COR-L47 (cell line): ENCODE measurements around the gene RADX.
"Not testable (repeated sequence)": the region's sequence is repeated elsewhere in the genome, so short reads cannot be mapped to it uniquely, and the experiment has no call there.

Experiments used
- DNase-seq: peaks from one replicate; lab custom pipeline; 2025; lab: John Stamatoyannopoulos, UW

The RADX gene

DNA sequence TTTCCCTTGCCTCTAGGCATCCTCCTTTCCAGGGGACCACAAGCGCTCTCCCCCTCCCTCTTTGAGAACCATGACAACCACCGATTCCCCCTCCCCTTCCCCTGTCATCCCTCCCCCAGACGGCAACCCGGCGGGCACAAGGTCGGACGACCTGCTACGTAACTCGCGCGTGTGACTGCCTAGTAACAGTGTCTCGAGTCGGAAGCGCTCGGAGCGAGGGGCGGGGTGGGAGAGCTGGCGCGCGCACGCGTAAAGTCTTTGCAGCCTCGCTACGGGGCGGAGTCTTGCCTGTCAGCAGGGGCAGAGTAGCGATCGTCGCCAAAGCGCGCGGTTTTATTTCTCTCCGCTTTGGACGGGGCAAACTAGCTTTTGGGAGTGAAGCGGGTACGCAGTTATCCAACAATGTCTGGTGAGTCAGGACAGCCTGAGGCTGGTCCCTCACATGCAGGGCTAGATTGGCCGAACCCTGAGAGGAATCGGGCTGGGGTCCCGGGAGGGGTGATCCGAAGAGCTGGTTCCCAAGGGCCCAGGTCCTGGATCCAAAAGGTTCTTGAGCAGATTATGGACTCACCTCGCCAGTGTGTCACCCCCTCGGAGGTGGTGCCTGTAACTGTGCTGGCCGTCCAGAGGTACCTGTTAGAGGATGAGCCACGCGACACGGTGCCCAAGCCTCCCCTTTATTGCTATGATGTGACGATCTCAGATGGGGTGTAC lies at the start of gene RADX:
Gene RADX (plus strand): TSS at position 300 of the 714 bp plus-strand sequence. CDS start 103 bp downstream, at position 403.
- peak; percentile 52 for DNase-seq

DNA sequence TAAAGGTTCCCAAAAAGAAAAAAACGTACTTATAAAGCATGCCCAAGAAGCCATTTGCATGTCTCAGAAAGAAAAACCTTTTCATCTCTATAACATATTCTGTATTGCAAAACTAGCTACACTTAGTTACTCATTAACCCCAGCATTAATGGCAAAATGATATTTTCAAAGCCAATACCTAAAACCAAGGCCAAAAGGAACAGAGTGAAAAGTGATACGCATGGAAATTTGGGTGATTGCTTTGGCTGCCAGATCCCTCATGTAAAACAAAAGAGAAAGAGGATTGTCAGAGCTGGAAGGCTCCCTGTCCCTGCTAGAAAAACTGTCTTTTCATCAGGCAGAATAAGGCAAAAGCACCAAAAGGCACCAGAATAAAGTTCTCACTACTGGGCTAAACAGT lies 46.8 kb upstream of the RADX start:
- no peak for DNase-seq

GRCh38 chrX:106566362-106566761 lies 45.4 kb upstream of the RADX start:
- DNase-seq, result no peak

GRCh38 chrX:106581856-106582255 lies 29.9 kb upstream of the RADX start:
- no peak for DNase-seq

- DNase-seq, result no peak
These were observed 26.3 kb upstream of the RADX start for GRCh38 chrX:106585478-106585877.

DNA sequence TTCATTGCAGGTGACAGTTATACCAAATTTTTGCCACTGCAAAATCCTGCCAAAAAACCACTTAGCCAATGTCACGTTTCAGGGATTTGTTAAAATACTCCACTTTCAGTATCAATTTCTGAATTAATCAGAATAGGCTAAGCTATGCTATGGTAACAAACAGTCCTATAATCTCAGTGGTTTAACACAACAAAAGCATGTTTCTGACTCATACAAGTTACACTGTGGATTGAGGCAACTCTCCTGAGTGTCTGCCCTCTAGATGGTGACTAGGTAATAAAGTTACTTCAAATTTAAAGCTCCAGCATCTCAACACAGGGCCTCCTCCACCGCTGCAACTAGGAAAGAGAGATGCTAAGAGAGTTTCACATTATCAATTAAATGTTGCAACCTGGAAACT lies 23.0 kb upstream of the RADX start:
- DNase-seq, result no peak

- DNase-seq, result no peak
These were observed 12.4 kb upstream of the RADX start for GRCh38 chrX:106599411-106599810.

DNA sequence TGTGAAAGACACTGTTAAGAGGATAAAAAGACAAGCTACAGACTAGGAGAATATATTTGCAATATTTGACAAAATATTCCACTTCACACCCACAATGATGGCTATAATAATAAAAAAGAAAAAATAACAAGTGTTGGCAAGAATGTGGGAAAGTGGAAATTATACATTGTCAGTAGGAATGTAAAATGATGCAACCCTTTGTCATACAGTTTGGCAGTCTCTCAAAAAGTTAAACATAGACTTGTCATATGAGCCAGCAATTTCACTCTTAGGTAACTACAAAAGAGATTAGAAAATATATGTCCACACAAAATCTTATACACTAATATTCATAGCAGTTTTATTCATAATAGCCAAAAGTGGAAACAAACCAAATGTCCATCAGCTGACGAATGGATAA lies 5.2 kb upstream of the RADX start:
- DNase-seq, result no peak

DNA sequence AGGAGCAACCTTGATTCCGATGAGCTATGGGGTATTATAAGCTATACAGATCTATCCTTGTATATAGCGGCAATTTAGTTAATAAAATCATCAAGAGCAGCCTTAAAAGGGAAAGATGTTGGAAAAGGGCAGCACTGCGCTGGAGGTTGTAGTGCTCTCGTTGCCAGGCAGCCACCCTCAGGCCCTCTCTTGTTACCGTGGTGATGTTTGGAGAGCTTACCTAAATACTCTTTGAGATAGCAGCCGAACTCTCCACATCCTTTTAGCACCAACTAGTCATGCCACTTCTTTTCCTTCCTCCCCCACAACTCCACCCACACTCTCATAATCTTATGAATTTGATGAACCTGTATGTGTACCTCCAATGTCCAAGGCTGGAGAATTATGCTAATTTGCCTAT lies 3.8 kb upstream of the RADX start:
- DNase-seq, result no peak

GRCh38 chrX:106611317-106611678 lies 480 bp upstream of the RADX start:
- no peak for DNase-seq

- DNase-seq, result no peak
These were observed 600 bp downstream of the RADX start for GRCh38 chrX:106612393-106612763.

- DNase-seq, result no peak
These were observed 1.5 kb downstream of the RADX start for GRCh38 chrX:106613277-106613676.

DNA sequence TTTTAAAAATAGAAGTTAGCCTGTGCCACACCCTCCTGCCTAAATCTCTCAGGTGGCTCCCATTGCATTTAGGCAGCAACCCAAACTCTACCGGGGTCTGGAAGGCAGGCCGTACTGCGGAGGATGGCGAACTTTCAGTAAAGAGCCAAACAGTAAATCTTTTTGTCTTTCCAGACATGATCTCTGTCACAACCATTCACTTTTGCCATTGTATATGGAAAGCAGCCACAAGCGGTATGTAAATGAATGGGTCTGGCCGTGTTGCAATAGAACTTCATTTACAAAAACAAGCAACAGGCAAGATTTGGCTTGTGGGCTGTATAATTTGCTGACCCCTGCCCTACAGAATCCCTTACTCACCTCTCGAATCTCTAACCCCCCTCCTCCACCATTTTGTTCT lies 3.3 kb downstream of the RADX start:
- DNase-seq, result no peak

GRCh38 chrX:106619797-106620196 lies 8.0 kb downstream of the RADX start:
- DNase-seq, result no peak

GRCh38 chrX:106621836-106622235 lies 10.1 kb downstream of the RADX start:
- DNase-seq, result no peak

DNA sequence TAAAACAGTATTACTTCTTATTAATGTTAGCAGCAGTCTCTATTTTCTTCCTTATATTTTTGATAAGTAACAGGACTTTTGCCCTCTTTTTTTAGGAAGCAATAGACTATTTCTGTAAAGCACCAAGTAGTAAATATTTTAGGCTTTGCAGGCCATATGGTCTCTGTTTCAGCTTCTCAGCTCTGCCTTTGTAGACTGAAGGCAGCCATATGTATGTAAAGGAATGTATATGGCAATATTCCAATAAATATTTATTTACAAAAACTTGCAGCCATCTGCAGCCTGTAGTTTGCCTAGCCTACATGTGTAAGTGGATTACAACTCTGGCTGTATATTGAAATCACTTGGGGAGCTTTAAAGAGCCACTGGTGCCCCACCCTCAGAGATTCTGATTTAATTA lies 15.0 kb downstream of the RADX start:
- no peak for DNase-seq

GRCh38 chrX:106631615-106632014 lies 19.8 kb downstream of the RADX start:
- DNase-seq, result no peak

DNA sequence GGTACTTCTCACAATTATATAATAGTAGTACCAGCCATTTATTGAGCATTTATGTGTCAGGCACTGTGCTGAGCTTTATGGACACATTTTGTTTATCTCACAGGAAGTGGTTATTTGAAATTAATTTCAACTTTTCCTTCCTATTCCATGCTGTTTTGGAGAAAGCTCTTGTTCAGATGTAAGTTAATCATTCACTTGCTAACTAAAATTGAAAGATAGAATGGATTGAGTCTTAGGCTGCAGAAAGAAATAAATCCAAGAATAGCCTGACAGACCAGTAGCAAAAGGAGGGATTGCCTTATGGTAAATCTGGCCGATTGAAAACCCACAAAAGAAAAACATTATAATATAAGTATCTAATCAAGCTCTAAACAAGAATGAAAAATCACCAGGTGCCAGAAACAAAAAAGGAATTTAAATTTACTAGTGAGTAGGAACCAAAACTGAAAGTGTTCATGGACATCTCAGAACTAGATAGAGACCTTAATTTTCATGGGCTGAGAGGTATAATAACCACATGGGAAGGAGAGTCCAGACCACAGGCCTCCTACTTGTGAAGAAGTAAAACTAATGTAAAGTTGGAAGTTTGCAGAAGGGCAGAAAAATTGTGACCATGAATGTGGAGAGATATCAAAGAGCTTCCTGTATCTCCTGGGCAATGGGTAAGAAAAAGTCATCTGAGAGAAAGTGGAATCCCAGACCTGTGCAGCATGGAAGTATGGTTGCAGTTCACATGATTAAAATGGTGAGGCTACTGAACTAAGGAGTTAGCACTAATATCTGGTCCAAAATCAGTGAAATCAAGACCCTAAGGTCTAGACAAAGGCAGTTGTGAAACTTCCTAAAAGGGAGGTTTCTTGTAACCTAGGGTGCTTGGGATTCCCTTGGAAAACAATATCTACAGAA lies 38.0 kb downstream of the RADX start:
- no peak for DNase-seq

DNA sequence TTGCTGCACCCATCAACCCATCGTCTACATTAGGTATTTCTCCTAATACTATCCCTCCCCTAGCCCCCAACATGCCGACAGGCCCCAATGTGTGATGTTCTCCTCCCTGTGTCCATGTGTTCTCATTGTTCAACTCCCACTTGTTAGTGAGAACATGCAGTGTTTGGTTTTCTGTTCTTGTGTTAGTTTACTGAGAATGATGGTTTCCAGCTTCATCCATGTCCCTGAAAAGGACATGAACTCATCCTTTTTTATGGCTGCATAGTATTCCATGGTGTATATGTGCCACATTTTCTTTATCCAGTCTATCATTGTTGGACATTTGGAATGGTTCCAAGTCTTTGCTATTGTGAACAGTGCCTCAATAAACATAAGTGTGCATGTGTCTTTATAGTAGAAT lies 41.8 kb downstream of the RADX start:
- not testable (repeated sequence) for DNase-seq

- no peak for DNase-seq
These were observed 58.9 kb downstream of the RADX start for GRCh38 chrX:106670631-106671030.

DNA sequence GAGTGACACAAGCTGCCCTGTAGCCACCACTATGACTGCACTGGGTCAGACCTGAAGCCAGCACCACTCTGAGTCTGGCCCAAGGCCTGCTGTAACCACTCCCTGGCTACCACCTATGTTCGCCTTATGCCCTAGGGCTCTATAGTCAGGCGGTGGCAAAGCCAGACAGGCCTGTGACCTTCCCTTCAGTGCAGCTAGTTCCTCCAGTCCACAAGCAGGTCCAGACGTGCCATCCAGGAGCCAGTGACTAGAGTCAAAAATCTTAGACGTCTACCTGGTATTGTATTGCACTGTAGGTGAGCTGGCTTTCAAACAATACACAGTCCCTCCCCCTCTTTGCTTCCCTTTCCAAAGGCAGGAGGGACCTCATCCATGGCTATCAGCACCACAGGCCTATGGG lies 60.7 kb downstream of the RADX start:
- no peak for DNase-seq

GRCh38 chrX:106680716-106681115 lies 68.9 kb downstream of the RADX start:
- DNase-seq, result no peak

GRCh38 chrX:106684207-106684606 lies 72.4 kb downstream of the RADX start:
- no peak for DNase-seq
